ENCODE results near the gene CNTROB.
A peak's percentile ranks its signal among the peaks of the same experiment; 100 is the strongest.

The CNTROB gene

DNA sequence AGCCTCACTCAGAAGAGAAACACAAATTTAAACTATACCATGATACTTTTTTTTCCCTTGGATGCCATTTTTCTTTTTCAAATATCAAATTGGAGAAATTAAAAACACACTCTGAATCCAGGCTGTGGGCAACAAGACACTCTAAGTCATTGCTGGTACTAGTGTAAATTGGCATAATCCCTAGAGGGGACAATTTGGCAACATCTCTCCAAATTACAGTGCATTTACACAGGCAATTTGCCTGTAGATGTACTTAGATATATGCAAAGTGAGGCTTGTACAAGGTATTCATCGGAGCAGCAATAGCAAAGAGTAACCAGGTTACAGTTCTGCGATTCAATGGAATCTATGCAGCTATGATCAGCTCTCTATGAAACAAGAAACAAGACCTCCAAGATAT is 63.7 kb downstream of the CNTROB start:
- Histone ChIP-seq H3K4me3 (ENCODE audit: low read depth, low read length) (no peak overlapping the region), H3K9me3 (ENCODE audit: control insufficient read depth, low read length) (no peaks in the 10 kb centered on the region), H3K27me3 (ENCODE audit: control insufficient read depth, insufficient read depth, low read length) (no peaks in the 10 kb centered on the region)

DNA sequence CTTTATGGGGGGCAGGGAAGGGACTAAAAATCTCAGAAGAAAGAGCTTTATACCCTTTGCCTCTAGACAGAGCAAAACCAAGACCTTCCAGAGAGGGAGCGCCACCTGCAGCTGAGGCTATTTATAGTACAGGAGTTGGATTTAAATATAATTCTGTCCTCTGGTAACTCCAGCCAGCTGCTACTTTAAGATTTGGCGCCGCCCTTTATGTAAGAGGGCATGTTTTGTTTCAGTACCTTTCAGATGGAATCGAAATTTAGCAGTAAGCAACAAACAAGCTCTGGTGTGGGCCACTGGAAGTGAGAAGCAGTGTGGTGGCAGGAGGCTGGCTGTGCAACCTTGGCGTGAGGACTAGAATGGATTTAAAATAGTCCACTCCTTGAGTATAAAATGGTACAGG is 65.2 kb downstream of the CNTROB start:
- peaks cover under 1% of the 10 kb centered on the region for H3K27me3 ChIP-seq (ENCODE audit: control insufficient read depth, insufficient read depth, low read length)
- no peaks in the 10 kb centered on the region for H3K79me2 ChIP-seq
- no peak overlapping the region for H3K9ac ChIP-seq
- H3K4me2 ChIP-seq (ENCODE audit: low read length), result peak overlapping the region; percentile 40
- H3K4me3 ChIP-seq (ENCODE audit: low read depth, low read length), result peak overlapping the region; percentile 23
- TF ChIP-seq, protein P1, sequence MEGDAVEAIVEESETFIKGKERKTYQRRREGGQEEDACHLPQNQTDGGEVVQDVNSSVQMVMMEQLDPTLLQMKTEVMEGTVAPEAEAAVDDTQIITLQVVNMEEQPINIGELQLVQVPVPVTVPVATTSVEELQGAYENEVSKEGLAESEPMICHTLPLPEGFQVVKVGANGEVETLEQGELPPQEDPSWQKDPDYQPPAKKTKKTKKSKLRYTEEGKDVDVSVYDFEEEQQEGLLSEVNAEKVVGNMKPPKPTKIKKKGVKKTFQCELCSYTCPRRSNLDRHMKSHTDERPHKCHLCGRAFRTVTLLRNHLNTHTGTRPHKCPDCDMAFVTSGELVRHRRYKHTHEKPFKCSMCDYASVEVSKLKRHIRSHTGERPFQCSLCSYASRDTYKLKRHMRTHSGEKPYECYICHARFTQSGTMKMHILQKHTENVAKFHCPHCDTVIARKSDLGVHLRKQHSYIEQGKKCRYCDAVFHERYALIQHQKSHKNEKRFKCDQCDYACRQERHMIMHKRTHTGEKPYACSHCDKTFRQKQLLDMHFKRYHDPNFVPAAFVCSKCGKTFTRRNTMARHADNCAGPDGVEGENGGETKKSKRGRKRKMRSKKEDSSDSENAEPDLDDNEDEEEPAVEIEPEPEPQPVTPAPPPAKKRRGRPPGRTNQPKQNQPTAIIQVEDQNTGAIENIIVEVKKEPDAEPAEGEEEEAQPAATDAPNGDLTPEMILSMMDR (IDR thresholded peaks at IDR 0.05), result peak; percentile 52
- H3K4me1 ChIP-seq, result peaks cover 4% of the 10 kb centered on the region
- peak overlapping the region; percentile 43 for H2AFZ ChIP-seq
- H3K9me3 ChIP-seq (ENCODE audit: control insufficient read depth, low read length), result no peaks in the 10 kb centered on the region
- no peaks in the 10 kb centered on the region for H3K36me3 ChIP-seq (ENCODE audit: control insufficient read depth, insufficient read depth, low read length)
- no peak overlapping the region for H3K27ac ChIP-seq

More for the DNA sequence above, 63.7 kb downstream of the CNTROB start:
- no peak overlapping the region for H3K9ac ChIP-seq
- H3K79me2 ChIP-seq, result no peaks in the 10 kb centered on the region
- H3K36me3 ChIP-seq (ENCODE audit: control insufficient read depth, insufficient read depth, low read length), result no peaks in the 10 kb centered on the region
- H3K4me2 ChIP-seq (ENCODE audit: low read length), result no peak overlapping the region
- no peak overlapping the region for H3K27ac ChIP-seq
- TF ChIP-seq, protein P1 (IDR thresholded peaks at IDR 0.05), result no peak
- no peak overlapping the region for H2AFZ ChIP-seq
- peaks cover 4% of the 10 kb centered on the region for H3K4me1 ChIP-seq

Data from parathyroid adenoma (tissue), 2 donors.